HEK293 (cell line): ENCODE measurements around the gene NXN.

Source experiments
- ATF2 ChIP-seq: fragments of 450-650 bp; formaldehyde crosslinking; IDR thresholded peaks from 2 replicates; pipeline ENCODE4 v1.5.1; 2016; ENCODE audit warnings: missing biosample characterization, missing genetic modification characterization, low read depth
- CTCF ChIP-seq: fragments of 450-650 bp; formaldehyde crosslinking; IDR thresholded peaks from 2 replicates; pipeline ENCODE4 v1.5.1; 2016; ENCODE audit warnings: missing biosample characterization, missing genetic modification characterization
- OVOL3 ChIP-seq: fragments of 450-650 bp; formaldehyde crosslinking; IDR thresholded peaks from 2 replicates; pipeline ENCODE4 v1.5.1; 2016; ENCODE audit warnings: missing biosample characterization, missing genetic modification characterization
- ZNF184 ChIP-seq: fragments of 450-650 bp; IDR thresholded peaks from 2 replicates; pipeline ENCODE4 v1.5.1; 2018; ENCODE audit warnings: missing biosample characterization, mild to moderate bottlenecking, missing genetic modification characterization
- ZNF571 ChIP-seq: fragments of 450-650 bp; formaldehyde crosslinking; IDR thresholded peaks from 2 replicates; pipeline ENCODE4 v1.5.0; 2017; ENCODE audit warnings: missing biosample characterization, missing genetic modification characterization
- ZNF621 ChIP-seq: fragments of 450-650 bp; formaldehyde crosslinking; IDR thresholded peaks from 2 replicates; pipeline ENCODE4 v1.5.1; 2017; ENCODE audit warnings: missing biosample characterization, missing genetic modification characterization
- ZNF791 ChIP-seq: fragments of 450-650 bp; formaldehyde crosslinking; IDR thresholded peaks from 2 replicates; pipeline ENCODE4 v1.5.1; 2016; ENCODE audit warnings: missing biosample characterization, missing genetic modification characterization
- TF ChIP-seq, protein P1 (sequence below): fragments of 450-650 bp; formaldehyde crosslinking; IDR thresholded peaks from 2 replicates; pipeline ENCODE4 v1.5.1; 2016; ENCODE audit warnings: missing biosample characterization, missing genetic modification characterization

- TF ChIP-seq ZNF184 (tag by site-specific recombination) (no peak), ATF2 (tag by site-specific recombination) (no peak), ZNF571 (tag by site-specific recombination) (no peak), CTCF (tag by site-specific recombination) (no peak), ZNF621 (tag by site-specific recombination) (no peak), OVOL3 (tag by site-specific recombination) (no peak), ZNF791 (tag by site-specific recombination) (no peak)
- TF ChIP-seq, protein P1, sequence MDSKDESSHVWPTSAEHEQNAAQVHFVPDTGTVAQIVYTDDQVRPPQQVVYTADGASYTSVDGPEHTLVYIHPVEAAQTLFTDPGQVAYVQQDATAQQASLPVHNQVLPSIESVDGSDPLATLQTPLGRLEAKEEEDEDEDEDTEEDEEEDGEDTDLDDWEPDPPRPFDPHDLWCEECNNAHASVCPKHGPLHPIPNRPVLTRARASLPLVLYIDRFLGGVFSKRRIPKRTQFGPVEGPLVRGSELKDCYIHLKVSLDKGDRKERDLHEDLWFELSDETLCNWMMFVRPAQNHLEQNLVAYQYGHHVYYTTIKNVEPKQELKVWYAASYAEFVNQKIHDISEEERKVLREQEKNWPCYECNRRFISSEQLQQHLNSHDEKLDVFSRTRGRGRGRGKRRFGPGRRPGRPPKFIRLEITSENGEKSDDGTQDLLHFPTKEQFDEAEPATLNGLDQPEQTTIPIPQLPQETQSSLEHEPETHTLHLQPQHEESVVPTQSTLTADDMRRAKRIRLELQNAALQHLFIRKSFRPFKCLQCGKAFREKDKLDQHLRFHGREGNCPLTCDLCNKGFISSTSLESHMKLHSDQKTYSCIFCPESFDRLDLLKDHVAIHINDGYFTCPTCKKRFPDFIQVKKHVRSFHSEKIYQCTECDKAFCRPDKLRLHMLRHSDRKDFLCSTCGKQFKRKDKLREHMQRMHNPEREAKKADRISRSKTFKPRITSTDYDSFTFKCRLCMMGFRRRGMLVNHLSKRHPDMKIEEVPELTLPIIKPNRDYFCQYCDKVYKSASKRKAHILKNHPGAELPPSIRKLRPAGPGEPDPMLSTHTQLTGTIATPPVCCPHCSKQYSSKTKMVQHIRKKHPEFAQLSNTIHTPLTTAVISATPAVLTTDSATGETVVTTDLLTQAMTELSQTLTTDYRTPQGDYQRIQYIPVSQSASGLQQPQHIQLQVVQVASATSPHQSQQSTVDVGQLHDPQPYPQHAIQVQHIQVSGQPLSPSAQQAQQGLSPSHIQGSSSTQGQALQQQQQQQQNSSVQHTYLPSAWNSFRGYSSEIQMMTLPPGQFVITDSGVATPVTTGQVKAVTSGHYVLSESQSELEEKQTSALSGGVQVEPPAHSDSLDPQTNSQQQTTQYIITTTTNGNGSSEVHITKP (tag by site-specific recombination): no peak
These were observed 205.9 kb downstream of the NXN start for GRCh38 chr17:773467-774312.
